Measurements from ENCODE around the gene ANKRD37.
A peak's percentile ranks its signal among the peaks of the same experiment; 100 is the strongest.

Gene ANKRD37

DNA sequence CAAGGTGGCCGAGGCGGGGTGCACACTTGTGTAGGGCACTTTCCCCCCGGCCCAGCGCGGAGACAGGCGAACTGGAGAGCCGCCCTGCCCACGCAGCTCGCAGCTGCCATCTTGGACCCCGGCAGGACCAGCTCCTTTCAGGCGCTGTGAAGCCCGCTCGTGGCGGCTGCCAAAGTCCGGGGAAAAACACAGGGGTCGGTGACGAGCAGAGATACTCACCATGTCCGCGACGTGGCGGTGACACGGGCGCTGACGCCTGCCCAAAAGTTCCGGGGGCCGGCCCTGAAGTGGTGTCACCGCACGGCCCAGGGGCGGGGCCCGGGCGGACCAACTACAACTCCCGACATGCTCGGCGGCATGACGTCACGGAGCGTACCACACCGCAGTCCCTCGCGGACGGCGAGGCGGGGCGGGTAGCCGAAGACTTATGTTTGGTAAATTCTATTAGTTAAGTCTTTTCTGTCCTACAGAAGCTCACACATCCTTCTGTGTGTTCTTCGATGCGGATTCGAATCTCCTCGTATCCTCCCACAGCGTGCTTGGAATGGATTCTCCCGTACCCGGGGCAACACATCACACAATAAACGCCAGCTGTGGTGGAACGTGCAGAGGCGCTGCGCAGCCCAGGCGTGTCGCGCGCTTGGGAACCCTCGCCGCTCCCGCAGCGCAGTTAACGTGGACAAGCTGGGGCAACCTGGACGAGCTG, 29.2 kb downstream of the ANKRD37 start, which contains the start of gene UFSP2:
TSS of gene UFSP2 (minus strand) at position 318 of the 706 bp plus-strand sequence. CDS start at position 222, 96 bp downstream.
- DNase-seq: peak; percentile 56 to 88

DNA sequence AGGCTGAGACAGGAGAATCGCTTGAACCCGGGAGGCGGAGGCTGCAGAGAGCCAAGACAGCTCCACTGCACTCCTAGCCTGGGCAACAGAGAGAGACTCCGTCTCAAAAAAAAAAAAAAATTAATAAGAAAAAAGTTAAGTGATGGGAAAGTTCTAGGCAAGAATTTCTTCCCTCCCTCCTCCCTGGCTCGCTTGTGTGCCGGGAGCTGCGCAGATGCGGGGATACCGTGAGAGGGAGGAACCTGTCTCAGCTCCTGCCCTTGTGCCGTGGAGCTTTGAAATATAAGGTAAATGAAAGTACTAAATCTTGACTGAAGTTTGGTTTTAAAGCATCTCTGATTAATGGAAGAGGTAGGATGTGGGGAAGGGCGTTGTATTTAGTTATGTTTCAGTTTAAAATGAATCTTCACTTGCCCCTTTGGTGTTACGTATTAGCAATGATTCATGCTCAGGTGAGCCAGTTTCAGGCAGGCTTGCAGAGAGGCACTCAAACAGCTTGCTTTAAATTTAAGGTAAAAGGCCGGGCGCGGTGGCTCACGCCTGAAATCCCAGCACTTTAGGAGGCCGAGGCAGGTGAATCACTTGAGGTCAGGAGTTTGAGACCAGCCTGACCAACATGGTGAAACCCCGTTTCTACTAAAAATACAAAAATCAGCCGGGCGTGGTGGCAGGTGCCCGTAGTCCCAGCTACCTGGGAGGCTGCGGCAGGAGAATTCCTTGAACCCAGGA, 30.5 kb downstream of the ANKRD37 start:
- no peak for DNase-seq

DNA sequence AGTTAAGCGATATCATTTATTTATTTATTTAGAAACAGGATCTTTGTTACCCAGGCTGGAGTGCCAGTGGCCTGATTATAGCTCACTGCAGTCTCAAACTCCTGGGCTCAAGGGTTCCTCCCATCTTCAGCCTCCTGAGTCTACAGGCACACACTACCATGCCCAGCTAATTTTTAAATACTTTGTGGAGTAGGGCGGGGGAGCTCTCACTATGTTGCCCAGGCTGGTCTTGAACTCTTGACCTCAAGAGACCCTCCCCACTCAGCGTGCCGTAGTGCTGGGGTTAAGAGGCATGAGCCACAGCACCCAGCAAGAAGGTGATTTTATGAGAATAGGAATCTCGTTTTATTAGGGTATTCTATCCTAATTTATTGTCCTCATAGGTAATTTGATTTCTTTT, 33.0 kb downstream of the ANKRD37 start:
- no peak for DNase-seq

DNA sequence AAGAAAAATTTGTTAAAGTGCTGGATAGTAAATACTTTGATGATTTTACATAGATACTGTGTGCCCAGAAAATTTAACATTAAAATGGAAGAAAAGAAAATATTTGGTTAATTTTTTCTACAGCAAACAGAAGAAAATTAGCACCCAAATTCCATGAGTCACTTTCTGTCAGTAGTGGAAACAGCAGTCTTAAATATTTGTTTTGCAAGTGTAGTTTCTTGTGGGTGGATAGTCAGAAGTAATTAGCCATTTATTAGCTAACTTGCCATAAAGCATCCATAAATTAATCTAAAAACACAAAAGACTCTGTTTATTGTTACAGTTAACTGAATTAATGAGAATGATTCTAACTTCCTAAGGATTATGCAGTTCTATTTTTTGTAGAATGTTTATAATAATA, 38.8 kb downstream of the ANKRD37 start:
- DNase-seq: no peak

DNA sequence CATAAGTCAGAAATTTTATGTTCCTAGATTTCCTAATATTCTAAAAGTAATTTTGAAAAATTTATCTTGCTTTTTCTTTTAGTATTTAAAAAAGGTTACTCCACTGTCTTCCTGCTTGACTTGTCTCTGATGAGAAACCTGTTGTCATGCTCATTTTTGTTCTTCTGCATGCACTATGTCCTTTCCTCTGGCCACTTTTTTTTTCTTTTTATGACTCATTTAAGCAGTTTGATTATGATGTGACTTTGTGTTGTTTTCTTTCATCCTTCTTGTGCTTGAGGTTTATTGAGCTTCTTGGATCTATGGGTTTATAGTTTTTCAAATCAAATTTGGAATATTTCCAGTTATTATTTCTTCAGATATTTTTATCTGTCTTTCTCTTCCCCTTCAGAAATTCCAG, 41.2 kb downstream of the ANKRD37 start:
- no peak for DNase-seq

DNA sequence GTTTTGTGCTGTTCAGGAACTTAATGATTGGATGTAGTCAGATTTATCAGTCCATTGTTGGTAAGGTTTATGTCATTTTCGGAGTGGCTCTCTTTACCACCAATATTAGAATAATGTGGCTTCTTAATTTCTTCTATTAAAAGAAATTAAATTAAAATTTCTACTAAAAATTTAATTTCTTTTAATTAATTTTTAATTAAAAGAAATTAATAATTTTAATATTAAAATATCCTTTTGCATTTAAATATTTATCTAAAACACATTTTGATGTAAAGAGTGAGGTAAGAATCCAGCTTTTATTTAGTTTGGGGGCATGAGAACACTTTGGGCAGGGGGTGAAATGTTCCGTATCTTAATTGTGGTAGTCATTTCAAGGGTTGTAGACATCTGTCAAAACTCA, 44.8 kb downstream of the ANKRD37 start:
- DNase-seq: no peak

DNA sequence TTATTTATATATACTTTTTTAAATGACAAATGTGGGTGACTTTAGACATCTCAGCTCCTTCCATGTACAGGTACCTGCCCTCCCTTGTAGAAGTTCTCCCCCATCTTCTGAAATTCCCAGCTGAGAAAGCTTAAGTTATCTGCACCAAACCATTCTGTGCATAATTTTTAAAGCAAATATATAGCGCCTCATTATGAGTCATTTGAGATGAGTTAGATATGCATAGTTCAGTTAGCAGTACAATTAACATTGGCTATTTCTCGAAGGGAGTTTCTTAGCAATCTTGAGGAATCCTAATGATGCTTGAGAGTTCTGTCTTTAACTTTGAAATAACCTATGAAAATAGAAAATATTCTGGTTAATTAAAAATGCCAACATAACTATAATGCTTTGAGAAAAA, 48.6 kb downstream of the ANKRD37 start:
- DNase-seq: no peak
